ENCODE results near the gene KCNK18.
A peak's percentile ranks its signal among the peaks of the same experiment; 100 is the strongest.

The KCNK18 gene

DNA sequence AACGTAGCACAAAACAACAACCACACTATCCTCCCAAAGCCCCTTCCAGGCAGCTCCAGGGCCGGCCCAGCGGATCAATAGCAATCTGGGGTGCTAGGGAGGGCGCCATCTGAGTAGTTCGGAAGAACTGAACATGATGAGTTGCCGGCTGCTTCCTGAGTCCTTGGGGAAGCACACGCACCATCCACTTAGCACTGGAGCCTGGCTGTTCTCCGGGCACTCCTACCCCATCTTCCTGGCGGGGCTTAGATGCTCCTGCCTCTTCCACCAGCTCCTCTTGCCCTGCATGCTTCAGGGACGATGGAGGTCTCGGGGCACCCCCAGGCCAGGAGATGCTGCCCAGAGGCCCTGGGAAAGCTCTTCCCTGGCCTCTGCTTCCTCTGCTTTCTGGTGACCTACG, at the start of gene KCNK18:
KCNK18 (plus strand) TSS at position 301 of the 400 bp plus-strand sequence; CDS start at position 301, 0 bp downstream.
- DNase-seq (ENCODE audit: low read depth) = no peak

DNA sequence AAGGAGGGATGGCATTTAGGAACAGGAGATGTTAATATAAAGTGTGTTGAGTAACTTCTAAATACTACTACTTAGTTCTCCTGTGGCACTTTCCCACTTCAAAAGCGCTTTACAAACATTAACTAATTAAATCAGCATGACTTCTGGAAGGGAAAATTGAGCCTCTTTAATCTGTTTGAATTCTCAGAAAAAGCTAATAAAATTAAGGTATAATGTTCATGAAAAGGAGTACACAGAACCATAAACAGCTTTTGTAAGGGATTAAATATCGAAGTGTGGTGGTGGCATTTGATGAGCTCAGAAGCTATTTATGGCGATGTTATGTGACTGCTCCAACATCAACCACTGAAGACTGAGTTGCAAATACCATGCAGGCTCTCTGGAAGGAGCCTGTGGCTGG, 49.0 kb upstream of the KCNK18 start:
- DNase-seq (ENCODE audit: low read depth) = no peak

DNA sequence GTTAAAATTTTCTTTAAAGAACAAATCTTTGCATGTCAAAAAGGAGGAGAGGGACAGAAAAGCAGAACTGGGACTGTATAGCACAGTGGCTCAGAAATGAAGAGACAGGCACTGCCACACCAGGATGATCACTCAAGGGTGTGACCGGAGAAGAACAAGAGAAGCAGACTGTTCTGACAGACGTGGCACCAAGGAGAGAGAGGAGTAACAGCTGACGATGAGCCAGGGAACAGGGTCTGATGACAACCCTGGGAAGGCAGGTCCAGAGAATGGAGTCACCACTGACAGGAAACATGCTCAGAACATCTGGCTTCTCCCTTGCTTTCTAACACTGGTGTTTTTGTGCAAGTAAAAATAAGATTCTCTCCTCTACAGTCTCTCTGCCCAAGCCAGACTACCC, 44.6 kb upstream of the KCNK18 start:
- no peak for DNase-seq (ENCODE audit: low read depth)

DNA sequence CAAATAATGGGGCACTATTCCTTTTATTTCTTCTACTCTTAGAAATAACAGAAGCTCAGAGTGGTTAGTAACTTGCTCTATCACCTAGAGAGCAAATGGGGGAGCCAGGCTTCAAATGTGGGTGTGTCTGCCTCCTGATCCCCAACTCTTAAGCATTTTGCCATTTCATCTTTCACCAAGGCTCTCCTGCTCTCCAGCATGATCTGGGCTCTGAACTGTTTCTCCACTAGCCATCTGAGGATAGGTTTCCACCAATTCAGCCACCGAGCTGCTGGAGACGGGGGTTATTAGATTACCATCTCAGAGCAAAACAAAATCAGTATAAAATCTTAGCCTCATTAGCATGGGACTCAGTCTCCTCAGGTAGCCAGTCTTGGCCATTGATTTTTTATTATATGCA, 39.0 kb upstream of the KCNK18 start:
- no peak for DNase-seq (ENCODE audit: low read depth)

DNA sequence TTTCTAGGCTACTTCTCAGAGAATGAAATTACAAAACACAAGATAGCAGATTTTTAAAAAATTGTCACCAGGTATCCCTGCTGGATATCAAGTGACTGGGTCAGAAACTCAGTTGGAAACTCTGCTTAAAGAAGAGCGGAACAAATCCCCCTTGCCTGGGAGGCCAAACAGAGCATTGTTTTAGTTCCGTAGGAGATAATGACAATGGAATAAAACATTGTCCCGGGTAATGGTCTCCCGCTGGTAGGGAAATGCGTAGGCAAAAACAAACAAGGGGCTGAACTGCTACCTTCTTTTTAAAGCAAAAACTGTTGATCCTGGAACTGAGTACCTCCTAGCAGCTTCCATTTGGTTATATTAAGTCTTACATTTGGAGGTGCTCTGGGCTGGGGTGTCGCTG, 37.9 kb upstream of the KCNK18 start:
- no peak for DNase-seq (ENCODE audit: low read depth)

DNA sequence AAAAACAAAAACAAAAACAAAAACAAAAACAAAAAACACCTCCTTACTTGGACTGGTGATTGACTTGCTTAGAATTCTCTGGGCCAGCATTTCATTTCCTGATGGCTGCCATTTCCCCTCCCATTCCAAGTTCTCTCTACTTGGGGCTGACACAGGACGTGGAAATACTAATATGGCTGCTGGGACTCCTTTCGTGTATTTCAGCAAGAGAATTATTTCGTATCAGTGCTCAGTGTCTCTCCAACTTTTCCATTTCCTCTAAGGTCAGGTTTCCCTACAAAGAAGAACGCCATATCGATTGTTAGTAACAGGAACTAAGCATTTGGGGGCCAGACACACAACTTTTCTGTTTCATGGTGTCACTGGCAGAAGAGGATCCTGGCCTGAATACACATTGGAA, 36.7 kb upstream of the KCNK18 start:
- no peak for DNase-seq (ENCODE audit: low read depth)

DNA sequence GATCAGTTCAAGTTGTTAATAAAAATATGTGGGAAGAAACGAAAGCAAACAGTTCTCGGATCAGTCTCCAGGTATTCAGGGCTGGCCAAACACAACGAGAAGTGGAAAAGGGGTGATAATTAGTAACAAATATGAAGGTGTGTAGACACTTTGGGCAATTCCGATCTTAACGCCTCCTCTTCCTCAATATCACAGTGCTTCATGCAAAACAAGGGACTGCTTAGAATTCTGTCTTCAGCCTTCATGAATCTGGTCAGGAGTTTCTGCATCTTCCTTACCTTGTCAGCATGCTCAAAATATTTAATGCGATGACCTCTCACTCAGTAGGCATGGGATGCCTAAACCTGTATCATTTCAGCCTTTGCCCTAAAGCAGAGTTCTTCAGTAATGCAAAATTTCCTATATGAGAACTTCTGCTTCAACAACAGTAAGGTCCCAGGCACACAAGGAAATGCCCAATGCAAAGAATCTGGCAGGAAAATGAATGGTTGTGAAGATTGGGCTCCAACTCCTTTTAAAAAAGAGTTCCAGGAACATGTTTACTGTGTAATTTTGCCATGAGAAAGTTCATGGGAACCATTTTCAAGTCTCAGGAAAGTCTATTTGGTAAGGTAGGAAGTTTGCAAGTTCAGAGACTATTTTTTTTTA, 35.8 kb upstream of the KCNK18 start:
- DNase-seq (ENCODE audit: low read depth) = no peak

DNA sequence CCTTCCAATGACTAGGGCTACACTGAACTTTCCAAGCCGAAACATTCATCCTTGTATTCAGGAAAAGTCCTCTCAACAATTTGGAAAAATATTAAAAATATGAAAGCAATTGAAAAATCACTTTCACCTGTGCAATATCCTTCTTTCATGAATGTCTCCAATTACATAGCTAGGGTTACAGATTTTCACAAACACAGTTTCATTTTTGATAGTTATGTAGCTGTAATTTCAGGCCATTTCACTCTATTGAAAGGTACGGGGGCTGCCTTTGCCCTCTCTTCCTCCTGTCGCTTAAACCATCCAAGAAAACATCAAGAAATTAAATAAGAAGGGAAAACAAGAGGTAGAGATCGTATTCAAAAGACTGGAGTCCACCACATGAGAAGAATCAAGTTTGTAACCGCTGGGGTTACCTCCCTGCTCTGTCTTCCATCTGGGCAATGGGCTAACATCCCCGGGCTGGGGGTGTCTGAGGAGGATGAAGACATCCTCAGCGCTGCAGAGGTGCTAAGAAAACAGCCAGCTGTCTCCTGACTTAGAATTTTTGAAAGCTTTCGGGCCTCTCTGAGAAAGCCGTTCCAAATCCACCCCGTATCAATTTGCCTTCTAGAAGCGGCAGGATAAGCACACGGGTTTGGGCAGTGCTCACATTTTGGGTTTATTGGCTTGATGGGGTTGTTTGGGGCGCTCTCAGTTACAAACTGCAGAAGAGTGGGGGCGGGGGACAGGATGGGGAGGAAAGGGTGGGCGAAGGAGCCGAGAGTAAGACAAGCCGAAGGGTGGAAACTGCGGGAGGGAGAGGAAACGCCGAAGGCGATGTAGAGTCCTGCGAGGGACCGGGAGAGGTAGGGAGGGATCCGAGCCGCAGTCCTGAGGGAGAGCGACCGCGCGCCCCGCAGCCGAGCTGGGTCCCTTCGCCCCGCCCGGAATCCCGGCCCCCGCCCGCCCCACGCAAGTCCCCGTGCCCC, 34.9 kb upstream of the KCNK18 start:
- no peak for DNase-seq (ENCODE audit: low read depth)

DNA sequence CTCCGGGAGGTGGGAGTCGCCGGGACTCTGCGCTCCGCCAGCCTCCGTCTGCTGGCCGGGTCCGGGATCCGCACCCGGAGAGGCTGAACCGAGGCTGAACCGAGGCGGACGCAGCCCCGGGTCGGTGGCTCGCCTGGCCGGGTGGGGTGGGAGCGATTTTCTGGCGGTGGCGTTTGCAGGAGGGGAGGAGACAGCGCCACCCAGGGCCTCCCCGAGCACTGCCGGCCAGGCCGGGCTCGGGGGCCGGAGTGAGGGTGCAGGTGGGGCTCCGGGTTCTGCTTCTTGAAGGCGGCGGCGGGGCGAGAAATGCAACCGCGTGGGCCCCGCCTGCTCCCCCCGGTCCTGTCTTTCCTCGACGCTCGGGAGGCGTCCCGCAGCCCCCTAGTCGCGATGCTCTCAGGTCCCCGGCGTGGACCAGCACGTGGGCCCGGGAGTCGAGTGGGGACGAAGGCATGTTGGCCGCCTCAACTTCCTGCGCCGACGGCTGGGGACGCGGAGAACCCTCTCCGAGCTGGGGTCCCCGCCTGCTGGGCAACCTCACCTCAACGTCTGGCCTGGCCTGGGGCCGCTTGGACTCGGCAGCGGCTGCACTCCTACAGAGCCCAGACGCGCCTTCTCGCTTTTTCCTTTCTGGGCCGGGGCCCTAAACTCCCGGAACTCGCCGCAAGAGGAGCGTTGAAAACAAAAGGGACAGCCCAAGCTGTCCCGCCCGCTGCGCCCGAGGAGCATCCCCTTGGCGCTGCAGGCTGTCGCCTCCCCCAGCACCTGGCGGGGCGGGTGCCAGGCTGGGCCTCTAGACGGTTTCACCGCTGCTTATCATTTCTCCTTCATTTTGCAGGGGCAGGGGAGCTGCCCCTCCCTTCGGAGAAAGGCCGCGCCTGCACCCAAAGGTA, 34.0 kb upstream of the KCNK18 start:
- DNase-seq (ENCODE audit: low read depth) = no peak

DNA sequence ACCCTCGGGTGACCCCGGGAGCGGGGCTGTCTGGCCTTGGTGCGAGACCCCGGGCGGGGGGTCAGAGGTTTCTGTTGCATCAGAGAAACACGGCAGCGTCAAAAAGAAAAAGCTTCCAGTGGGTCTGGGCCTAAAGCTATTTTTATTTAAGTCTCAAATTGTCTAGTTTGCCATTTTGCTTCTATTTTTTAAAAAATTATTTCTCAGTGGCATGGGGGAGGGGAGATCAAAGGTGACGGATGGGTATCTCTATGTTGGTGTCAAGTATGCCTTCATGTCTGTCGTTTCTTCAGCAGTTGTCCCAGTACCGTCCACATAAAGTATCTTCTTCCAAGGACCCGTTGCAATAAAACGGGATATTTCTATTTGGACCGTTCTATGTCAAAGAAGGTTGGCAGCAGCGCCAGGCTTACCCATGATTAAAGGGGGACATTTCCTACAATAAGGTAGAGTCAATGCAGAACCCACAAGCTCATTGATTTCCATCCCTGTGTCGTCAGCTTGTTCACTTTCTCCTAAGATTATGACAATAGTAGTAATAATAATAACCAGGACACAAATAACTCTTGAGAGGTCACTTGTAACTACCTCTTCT, 33.2 kb upstream of the KCNK18 start:
- DNase-seq (ENCODE audit: low read depth) = no peak

DNA sequence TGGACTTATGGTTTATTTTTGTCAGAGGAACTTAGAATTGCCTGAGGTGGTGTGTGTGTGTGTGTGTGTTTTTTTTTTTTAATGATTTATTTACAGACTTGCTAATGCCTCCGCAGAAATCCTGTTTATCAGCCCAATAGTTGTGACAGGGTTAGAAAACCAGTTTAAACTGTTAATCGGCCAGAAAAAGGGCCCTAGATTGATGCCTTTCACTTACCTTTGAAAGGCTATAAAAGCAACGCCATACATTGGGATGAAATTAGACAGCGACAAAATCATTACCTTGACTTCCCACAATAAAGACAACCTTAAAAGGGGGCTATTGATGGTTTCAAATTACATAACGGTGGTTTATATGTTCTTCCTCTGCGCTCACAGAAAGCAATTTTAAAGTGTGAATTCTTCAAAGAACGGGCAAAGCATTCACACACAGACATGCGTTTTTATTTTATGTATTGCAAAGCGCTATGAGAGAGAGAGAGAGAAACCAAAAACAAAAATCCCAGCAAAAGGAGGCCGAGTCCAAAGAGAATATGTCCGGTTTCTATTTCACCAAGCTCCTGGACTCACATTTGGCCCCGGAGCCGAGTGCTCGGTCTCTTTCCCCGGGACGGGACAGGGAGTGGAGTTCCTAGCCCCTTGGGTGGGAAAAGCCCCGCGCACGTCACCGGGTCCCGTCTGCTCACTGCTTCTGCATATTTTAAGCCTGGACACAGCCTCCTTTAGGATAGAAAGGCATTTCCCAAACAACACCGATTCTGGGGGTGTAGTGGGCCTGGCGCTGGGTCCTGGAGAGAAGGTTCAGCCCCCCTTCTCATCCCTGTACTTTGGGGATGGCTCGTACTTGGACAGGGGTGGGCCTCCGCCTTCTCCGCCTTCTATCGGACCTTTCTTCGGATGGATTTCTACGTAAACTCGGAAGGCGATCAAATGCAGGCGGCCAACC, 32.4 kb upstream of the KCNK18 start:
- no peak for DNase-seq (ENCODE audit: low read depth)

DNA sequence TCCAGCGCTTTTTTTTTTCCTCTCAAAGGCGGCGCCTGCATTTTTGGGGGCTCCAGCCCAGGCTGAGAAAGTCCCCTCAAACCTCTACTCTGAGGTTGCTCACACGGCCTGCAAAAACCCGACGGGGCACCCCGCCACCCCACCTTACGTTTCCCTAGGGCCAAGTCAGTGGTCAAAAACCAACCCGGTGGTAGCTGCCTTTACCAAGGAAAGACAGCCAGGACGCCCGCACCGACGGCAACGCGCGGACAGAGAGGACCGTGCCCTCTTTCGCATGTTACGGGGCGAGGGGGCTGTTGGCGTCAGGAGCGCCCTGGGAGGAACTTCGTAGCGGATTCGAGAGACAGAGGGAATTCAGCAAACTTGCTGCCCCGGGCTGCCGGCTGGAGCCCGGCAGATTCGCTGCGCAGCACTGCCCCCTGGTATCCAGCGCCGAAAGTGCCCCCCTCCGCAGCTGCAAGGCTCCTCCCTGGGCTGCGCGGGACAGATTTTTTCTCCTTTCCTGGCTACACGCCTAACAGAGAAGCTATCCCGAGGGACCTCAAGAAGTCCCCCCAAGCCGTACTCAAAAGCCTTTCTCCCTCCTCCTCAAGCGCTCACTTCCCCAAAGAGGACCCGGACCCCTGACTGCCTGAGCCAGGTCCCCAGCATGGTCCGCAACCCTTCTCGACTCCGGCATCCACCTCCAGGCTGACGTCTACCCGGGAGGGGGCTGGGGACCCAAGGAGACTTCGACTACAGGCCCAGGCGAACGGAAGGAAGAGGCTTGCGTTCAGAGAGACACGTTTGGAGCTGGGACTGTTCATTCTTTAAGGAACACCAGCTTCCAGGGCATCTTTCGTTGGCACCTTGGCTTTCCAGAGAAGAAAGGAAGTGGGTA, 31.5 kb upstream of the KCNK18 start:
- peak; percentile 47 for DNase-seq (ENCODE audit: low read depth)

DNA sequence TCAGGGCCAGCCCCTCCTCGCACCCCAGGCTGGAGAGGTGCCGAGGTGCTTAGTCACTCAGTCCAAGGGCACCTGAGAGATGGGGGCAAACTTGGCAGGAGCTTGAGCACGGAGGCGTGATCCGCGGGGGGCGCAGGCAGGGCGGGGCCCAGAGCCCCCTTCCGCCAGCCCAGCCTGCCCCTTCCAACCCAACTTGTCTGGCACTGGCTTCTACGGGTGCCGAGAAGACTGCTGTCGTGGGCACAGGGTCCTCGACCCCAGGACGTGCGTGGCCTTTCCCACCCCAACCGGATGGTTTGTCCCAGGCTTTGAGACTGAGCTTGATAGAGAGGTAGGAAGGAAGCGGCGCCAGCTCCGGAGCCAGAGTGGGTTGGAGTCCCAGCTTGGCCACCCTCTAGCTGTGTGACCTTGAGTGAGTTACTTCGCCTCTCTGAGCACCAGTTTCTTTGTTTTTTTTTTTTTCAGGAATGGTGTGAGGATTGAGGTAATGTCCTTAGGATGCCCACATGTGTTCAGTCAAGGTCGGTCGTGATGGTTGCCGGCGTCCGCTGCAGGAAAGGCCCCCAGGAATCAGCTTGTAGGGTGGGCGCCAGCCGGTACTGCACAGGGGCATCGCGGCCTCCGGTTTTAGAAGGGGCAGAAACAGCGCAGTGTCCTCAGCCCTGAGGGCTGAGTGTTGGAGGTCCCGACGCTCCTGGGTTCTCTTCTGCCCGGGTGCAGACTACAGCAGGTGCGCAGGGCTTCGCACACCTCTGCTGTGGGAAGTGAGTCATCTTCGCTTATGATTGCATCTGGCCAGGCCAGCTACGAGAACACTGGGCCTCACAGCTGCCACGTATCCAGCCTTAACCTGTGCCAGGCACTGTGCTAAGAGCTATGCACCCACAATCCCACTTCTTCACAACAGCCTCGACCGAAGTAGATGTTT, 30.6 kb upstream of the KCNK18 start:
- DNase-seq (ENCODE audit: low read depth) = no peak

DNA sequence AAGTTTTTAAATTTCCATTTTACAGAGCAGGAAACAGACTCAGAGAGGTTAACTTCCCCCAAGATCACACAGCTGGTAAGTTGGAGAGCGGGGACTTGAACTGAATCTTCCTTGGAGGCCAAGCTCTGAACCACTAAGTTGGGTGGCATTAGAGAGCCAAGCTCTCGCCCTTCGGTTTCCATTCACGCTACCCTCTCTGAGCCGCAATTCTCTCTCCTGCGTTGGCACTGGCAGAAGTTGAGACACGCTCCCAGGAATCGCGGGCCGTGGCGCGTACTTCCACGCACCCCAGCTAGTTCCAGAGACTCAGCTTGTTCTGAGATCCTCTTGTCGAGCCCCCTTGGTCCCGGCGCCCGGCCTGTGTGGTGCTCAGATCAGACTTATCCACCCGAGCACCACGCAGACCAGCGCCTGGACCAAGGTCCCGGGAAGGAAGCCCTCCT, 29.9 kb upstream of the KCNK18 start:
- DNase-seq (ENCODE audit: low read depth) = no peak

DNA sequence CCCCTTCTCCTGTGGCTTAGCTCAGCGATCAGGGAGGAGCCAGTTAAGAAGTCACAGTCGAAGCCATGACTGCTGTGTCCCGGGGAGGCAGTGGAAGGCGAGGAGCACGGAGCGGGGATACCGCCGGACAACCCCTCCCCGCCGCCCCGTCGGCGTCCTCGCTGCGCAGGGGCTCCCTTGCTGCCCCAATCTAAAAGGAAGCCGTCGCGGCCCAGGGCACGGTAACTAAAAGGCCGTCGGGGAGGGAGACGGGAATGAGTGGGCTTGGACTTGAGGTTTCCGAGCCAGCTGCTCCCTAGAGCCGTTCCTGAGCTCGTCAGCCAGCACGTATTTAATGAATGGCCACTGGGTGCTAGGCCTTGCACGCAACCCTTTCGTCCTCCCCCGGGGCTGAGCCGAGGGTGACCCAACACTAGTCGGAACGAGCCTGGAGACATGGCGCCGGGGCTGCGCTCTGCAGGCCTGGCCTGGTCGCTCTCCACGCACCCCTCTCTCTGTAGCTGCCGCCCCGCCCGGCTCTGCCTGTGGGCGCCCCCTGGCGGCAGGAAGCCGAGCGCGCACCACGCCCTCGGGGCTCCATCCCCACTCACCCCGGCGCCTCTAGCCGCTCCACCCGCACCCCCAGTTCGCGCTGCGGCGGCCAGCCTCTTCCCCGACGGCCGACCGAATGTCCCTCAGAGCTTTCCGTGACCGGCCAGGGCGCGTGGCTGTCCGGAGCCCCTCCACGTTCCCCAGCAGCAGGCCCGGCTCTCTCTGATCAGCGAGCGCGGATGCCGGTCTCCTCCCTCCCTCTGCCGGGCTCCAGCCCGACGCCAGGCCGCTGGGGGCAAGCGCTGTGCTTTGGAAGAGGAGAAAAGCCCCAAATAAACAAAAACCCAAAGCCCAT, 29.3 kb upstream of the KCNK18 start:
- DNase-seq (ENCODE audit: low read depth) = peak; percentile 20

DNA sequence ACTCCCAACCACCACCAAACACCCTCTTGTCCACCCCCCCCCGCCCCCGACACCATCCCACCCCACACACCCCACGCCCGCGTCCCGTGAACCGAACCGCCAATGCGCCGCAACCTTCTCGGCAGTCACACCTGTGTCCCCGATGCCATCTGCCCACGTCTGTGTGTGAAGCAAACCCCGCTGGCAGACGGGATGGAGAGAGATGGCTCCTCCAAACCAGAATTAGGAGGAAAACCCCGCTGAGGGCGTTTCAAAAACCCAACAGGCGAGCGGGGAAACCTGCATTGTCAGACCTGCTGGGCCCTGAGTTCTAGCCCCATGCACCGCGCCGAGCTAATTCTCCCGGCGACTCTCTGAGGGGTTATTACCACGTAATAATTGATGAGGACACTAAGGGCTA, 28.6 kb upstream of the KCNK18 start:
- DNase-seq (ENCODE audit: low read depth) = no peak

DNA sequence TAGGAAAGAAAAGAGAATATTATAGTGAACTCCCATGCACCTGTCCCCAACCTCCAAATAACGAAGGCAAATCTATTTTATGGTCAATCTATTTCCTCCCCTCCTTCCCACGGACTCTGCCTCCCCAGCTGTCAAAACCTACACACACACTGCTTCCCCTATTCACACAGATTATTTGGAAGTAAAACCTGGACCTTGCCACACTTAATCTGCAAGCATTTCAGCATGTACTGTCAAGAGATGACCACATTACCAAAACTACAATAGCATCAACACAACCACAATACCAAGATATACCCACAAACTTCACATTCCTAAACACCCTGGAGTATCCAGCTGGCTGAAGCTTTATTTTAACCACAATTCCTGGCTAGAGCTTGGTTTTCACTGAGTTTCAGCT, 27.8 kb upstream of the KCNK18 start:
- no peak for DNase-seq (ENCODE audit: low read depth)

DNA sequence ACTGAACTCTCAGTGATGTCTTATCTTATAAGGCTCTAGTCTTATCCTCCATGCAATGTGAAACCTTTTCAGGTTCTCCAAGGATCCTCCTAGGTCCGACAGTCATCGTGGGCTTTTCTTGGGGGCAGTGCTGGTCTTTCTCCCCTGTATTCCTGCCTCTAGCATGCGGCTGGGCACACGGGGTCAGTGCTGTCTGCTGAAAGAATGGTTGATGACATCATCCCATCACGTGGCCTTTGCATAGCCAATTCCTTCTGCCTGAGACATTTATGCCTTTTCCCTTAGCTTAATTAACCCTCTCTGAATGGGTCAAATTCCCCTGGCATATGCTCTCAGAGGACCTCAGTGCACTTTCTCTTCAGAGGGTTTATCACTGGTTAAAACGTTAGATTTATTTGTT, 27.0 kb upstream of the KCNK18 start:
- no peak for DNase-seq (ENCODE audit: low read depth)

All from iris pigment epithelial cell (primary cell).